GM12878 (cell line): ENCODE measurements around the gene KIF22. TPM values are rescaled to one million over a fixed set of nuclear protein-coding genes. Genes with fewer than 3 reads are reported as not detected.

Experiments used
- BCLAF1 ChIP-seq: fragments of 450-650 bp; IDR thresholded peaks from 2 replicates; pipeline ENCODE4 v1.6.1; 2017; ENCODE audit warnings: antibody characterized with exemption, mild to moderate bottlenecking, moderate library complexity
- DPF2 ChIP-seq: fragments of 450-650 bp; IDR thresholded peaks from 2 replicates; pipeline ENCODE4 v1.6.1; 2017; ENCODE audit warnings: mild to moderate bottlenecking
- E2F8 ChIP-seq: fragments of 450-650 bp; IDR thresholded peaks from 2 replicates; pipeline ENCODE4 v1.6.1; 2018; ENCODE audit warnings: mild to moderate bottlenecking, low read depth, moderate library complexity; ENCODE audit not compliant: partially characterized antibody
- NFIC ChIP-seq: IDR thresholded peaks from 2 replicates; pipeline ENCODE4 v1.6.1; 2012; ENCODE audit warnings: low read depth, mild to moderate bottlenecking, inconsistent platforms, low read length, moderate library complexity
- POLR2AphosphoS5 ChIP-seq: IDR thresholded peaks from 2 replicates; pipeline ENCODE4 v1.6.1; 2011; ENCODE audit warnings: mild to moderate bottlenecking, low read length, inconsistent platforms
- REST ChIP-seq: IDR thresholded peaks from 2 replicates; pipeline ENCODE4 v1.6.1; 2012; ENCODE audit warnings: mild to moderate bottlenecking, low read depth, low read length
- SMAD1 ChIP-seq: fragments of 450-650 bp; IDR thresholded peaks from 2 replicates; pipeline ENCODE4 v1.6.1; 2018; ENCODE audit warnings: mild to moderate bottlenecking, low read depth; ENCODE audit not compliant: partially characterized antibody
- SUPT20H ChIP-seq: IDR thresholded peaks from 2 replicates; pipeline ENCODE4 v1.6.1; 2011; ENCODE audit warnings: low read depth, mild to moderate bottlenecking, low read length, moderate library complexity, borderline replicate concordance; ENCODE audit not compliant: control insufficient read depth
- SUZ12 ChIP-seq: fragments of 200-600 bp; sonication (generic); IDR thresholded peaks from one replicate; pipeline ENCODE4 v1.6.1; 2018; ENCODE audit warnings: antibody characterized with exemption, mild to moderate bottlenecking; ENCODE audit not compliant: unreplicated experiment
- ZBTB33 ChIP-seq: fragments of 450-650 bp; IDR thresholded peaks from 2 replicates; pipeline ENCODE4 v1.6.1; 2017; ENCODE audit warnings: mild to moderate bottlenecking
- ZNF622 ChIP-seq: fragments of 450-650 bp; IDR thresholded peaks from 2 replicates; pipeline ENCODE4 v1.6.1; 2017; ENCODE audit warnings: mild to moderate bottlenecking, inconsistent platforms
- ZNF687 ChIP-seq: fragments of 450-650 bp; IDR thresholded peaks from 2 replicates; pipeline ENCODE4 v1.6.1; 2017; ENCODE audit warnings: mild to moderate bottlenecking, moderate library complexity
- ZSCAN29 ChIP-seq: fragments of 450-650 bp; IDR thresholded peaks from 2 replicates; pipeline ENCODE4 v1.6.1; 2017; ENCODE audit warnings: mild to moderate bottlenecking, moderate library complexity
- polyA plus RNA-seq, 11 experiments: library from polyadenylated mRNA; depleted of rRNA in 4 of 11; unstranded in 6 of 11; stranded (reverse) in 5 of 11; fragments of >200 nt; fragmentation: Nextera tagmentation in 4 of 11; fragmentation: Illumina TruSeq in 1 of 11; extraction: Ambion mirVana in 4 of 11; extraction: Trizol in 1 of 11; gene quantifications; 1 replicate in 1 of 11; 2 replicates in 10 of 11; pipeline versions ENCODE4 v1.2.1 to v1.2.3, GENCODE V29; 2011 to 2016; ENCODE audit warnings: inconsistent platforms in 2 of 11, missing spikeins in 2 of 11, low read depth in 1 of 11
- total RNA-seq, 4 experiments: library from RNA; depleted of rRNA in 3 of 4; stranded (reverse); fragments of >200 nt in 3 of 4; fragmentation: Illumina TruSeq in 1 of 4; extraction: Trizol in 1 of 4; gene quantifications; 2 replicates each; pipeline versions ENCODE4 v1.2.1 to v1.2.3, GENCODE V29; 2013 to 2021

The KIF22 gene
- total and polyA plus RNA-seq, 10 of the 15 experiments (the other 5 are each of a cell fraction or from before 2014, with no cell fraction given): 7.6 to 158 (median 132) TPM

GRCh38 chr16:29745121-29745852, 45.3 kb upstream of the KIF22 start (continued):
- TF ChIP-seq E2F8: no peak
- no peak for TF ChIP-seq ZSCAN29
- TF ChIP-seq ZNF687: peak; percentile 51
- no peak for TF ChIP-seq SUZ12
- TF ChIP-seq REST: no peak
- TF ChIP-seq SUPT20H: no peak
- TF ChIP-seq DPF2: peak; percentile 59; the same call in 1 of the 2 replicates
- no peak for TF ChIP-seq ZBTB33
- no peak for TF ChIP-seq SMAD1
- no peak for TF ChIP-seq NFIC
- TF ChIP-seq POLR2AphosphoS5: no peak; the same call in 1 of the 2 replicates
- TF ChIP-seq BCLAF1: no peak
- TF ChIP-seq ZNF622: no peak
